NCI-H226 (cell line): ENCODE results near the gene STXBP6.
"Not testable (repeated sequence)": the region's sequence is repeated elsewhere in the genome, so short reads cannot be mapped to it uniquely, and the experiment has no call there.

Experiments
- DNase-seq: peaks from one replicate; pipeline ENCODE4 v3.0.0-alpha.2; 2015

The STXBP6 gene

DNA sequence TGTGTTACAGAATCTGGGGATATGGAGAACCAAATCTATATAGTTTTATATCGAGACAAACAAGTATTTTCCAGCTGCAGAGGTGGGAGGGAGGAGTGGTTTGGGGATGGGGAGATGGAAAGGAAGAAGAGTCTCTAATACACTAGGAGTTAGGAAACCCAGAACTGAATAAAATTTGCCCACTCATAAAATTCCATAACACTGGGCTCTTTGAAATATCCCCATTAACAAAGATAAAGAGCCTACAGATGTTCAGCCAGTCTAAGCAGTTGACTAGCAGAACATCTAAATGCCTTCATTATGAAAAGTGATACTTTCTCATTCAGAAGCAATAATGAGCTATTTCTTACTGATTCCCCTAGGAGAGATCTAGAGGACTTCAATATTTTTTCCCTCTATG is 264.2 kb downstream of the STXBP6 start:
- DNase-seq = no peak

GRCh38 chr14:24784981-24785380 is 265.0 kb downstream of the STXBP6 start:
- DNase-seq = no peak

DNA sequence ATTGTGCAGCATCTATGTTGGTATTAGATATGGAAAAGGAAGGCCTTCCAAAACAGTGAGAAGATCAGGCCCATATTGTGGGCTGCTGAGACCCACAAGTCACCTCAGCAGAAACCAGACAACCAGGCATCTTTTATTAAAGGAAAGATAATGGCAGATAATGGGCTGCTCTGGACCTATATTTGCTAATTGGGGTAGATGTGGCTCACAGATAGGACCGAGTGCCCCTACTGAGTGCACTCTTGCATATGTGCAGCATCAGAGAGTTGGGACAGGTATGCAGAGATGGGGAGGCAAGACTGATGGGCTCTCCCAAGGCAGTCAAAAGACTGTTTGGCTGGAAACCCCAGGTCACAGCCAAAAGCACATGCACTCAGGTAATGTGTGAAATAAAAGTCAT is 266.2 kb downstream of the STXBP6 start:
- DNase-seq = no peak

DNA sequence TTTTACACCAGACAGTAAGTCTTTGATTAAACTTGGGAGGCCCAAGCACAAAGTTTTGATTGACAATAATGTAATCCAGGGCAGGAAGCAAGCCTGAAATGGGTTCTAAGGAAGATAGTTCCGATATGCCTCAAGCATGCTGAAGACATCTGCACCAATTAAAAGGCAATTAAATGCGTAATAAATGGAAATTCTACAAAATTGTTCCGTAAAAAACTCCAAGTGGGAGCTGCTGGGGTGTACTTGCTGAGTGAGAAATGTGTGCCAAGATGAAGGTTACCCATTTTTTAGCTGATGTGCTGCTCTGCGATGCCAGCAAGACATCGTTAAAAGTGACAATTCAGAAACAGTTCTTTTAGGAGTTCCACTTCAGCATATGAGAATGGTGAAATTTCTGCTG is 269.7 kb downstream of the STXBP6 start:
- DNase-seq = no peak

DNA sequence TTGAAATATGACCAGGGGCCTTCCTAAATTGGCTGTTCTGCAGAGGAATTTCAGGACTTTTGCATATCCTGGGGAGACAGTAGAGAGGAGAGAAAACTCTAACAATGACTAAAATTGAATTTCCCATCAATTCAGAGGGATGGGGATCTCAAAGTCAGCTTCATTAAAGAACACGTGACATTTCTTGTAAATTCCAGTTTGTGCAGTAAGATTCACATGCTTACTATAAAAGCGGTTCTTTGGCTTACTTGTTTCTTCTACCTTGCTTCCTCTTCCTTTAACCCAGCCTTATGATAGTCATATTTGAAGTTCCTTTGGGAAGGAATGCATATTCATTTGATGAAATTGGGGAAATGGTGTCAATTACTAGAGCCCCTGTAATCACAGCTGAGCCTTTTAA is 272.3 kb downstream of the STXBP6 start:
- no peak for DNase-seq

DNA sequence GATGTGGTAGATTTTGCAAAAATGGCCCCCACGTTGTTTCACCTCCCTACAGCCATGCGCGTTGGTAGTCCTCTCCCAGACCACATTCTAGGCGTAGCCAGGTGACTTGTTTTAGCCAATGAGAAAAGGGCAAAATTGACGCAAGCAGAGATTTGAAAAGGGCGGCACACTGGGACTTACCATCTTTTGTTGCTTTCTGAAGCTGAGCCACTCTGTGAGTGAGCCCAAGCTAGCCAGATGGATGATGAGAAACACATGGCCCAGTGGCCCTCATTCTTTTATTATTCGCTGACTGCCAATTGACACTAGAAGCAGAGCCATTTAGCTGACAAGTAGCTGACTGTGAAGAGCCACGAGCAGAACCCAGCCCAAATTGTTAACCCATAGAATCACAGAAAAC is 274.0 kb downstream of the STXBP6 start:
- no peak for DNase-seq

- DNase-seq = no peak
Observed at GRCh38 chr14:24774187-24774915, 275.6 kb downstream of the STXBP6 start.

DNA sequence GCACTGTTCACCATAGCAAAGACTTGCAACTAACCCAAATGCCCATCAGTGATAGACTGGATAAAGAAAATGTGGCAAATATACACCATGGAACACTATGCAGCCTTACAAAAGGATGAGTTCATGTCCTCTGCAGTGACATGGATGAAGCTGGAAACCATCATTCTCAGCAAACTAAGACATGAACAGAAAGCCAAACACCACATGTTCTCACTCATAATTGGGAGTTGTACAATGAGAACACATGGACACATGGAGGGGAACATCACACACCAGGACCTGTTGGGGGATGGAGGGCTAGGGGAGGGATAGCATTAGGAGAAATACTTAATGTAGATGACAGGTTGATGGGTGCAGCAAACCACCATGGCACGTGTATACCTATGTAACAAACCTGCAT is 276.4 kb downstream of the STXBP6 start:
- DNase-seq = not testable (repeated sequence)

DNA sequence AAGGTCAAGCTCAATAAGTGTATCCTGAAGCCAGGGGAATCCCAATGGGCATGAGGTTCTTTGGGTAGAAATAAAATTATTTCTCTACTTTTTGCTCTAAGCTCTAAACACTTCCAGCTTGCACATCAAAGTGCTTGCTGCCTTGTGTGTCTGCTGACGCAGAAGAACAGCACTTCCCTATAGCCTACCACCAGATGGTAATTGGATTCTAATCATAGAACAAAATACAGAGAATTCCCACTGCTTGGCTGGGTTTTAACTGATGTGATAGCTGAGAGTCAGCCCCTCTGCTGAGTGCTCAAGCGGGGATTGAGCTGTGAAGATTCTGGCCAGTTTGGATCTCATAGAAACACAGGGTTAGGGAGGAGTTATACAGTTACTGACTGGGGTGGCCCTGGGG is 283.5 kb downstream of the STXBP6 start:
- DNase-seq = no peak

DNA sequence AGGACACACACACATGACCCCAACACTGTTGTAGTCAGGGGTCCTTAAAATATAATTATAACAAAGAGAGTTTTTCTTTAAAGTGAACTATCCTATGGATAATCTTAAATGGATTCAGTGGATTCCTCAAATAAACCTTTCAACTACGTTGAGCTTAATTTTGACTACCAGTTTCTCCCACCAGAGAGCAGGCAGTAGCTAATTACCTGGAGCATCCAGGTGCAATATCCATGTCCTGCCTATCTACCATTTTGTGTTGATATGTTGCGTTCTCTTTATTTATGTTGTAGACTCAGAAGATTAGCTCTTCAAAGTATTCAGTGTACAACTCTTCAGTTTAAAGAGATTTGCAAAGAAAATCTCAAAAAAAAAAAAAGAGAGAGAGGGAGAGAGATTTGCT is 288.8 kb downstream of the STXBP6 start:
- no peak for DNase-seq
